ENCODE measurements around the gene ACSBG1. TPM values are rescaled to one million over a fixed set of nuclear protein-coding genes. Genes with fewer than 3 reads are reported as not detected.

ACSBG1 gene
- total RNA-seq, 4 donors from 2014 or later = 1.5 TPM; not detected in 3

DNA sequence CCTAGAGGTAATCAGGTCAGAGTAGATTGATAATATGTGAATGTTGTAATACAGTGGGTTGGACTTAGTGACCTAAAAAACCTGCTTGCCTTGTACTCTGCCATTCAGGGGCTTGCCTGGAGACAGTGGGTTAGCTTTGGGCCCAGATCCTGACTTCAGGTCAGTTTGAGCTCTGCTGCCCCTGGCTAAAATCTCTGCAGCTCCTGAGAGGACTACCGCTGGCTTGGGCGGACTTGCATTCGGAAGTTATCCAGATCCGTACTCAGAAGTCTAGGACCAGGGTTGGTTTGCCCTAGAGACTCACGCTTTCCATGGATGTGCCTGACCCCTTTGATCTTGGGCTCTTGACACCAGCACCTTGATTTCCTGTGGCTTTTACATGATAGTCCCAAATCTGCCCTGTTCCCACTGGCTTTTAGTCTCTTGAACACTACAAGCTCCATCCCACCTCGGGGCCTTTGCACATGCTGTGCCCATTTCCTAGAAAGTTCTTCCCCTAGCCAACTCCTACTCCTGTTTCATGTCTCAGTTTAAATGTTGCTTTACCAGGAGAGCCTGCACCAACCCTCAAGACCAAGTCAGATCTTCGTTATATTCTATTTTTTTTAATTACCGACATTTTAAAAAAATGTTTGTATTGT is 5.9 kb downstream of the ACSBG1 start:
- no peaks in the 10 kb centered on the region for H3K9me3 ChIP-seq
- H3K4me3 ChIP-seq = no peak overlapping the region
- no peaks in the 10 kb centered on the region for H3K27me3 ChIP-seq
- 80 to 83% methylated on average over 3 to 8 of the region's 8 CpGs for WGBS, 2 donors (ENCODE audit: low coverage in 1 of 2)
- no peaks in the 10 kb centered on the region for H3K36me3 ChIP-seq
- no peak overlapping the region for H3K27ac ChIP-seq
- DNase-seq = no peak
- TF ChIP-seq, protein P1, sequence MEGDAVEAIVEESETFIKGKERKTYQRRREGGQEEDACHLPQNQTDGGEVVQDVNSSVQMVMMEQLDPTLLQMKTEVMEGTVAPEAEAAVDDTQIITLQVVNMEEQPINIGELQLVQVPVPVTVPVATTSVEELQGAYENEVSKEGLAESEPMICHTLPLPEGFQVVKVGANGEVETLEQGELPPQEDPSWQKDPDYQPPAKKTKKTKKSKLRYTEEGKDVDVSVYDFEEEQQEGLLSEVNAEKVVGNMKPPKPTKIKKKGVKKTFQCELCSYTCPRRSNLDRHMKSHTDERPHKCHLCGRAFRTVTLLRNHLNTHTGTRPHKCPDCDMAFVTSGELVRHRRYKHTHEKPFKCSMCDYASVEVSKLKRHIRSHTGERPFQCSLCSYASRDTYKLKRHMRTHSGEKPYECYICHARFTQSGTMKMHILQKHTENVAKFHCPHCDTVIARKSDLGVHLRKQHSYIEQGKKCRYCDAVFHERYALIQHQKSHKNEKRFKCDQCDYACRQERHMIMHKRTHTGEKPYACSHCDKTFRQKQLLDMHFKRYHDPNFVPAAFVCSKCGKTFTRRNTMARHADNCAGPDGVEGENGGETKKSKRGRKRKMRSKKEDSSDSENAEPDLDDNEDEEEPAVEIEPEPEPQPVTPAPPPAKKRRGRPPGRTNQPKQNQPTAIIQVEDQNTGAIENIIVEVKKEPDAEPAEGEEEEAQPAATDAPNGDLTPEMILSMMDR (IDR thresholded peaks at IDR 0.05) = no peak
- TF ChIP-seq POLR2A (IDR thresholded peaks at IDR 0.05) = no peak
- no peak for TF ChIP-seq POLR2AphosphoS5 (IDR thresholded peaks at IDR 0.05)
- no peak for TF ChIP-seq EP300 (IDR thresholded peaks at IDR 0.05; ENCODE audit: low read depth)
- no peaks in the 10 kb centered on the region for H3K4me1 ChIP-seq
- in situ Hi-C loops (cut with MboI; ENCODE audit: low pct_ligation_motif_present in 1 of 4, low pct_unique_long_range_greater_than_20kb in 1 of 4, low sequenced_read_pairs in 3 of 4) = loop anchor here (25.0 kb wide), 2 partner anchors 116 to 266 kb away; no protein-coding TSS in a partner anchor
- intact Hi-C loops (cut with DNase I; ENCODE audit: low total_unique reads) = no loop called here

DNA sequence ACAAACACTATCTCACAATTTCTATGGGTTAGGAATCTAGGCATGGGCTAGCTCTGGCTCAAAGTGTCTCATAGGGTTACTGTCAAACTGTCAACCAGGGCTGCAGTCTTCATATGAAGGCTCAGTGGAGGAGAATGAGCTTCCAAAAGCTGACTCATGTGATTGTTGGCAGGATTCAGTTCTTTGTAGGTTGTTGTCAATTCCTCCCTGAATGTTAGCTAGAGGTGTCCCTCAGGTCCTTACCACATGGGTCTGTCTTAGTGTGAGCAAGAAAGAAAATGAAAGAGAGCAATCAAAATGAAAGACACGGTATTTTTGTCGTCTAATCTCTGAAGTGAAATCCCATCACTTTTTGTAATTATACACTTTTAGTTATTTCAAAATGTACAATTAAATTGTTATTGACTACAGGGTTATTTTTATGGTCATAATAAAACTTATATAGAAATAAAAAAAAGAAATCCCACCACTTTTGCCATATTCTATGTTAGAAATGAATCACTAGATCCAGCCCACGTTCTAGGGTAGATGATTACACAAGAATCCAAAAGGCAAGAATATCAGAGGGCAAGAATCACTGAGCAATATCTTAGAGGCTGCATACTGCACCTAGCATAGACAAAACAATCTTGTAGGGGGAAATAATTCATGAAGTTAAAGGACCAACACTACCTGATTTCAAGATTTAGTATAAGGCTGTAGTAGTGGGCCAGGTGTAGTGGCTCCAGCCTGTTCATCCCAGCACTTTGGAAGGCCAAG is 8.4 kb downstream of the ACSBG1 start:
- Histone ChIP-seq H3K36me3 (no peaks in the 10 kb centered on the region), H3K27me3 (no peaks in the 10 kb centered on the region), H3K27ac (no peak overlapping the region), H3K4me1 (no peaks in the 10 kb centered on the region), H3K9me3 (no peaks in the 10 kb centered on the region), H3K4me3 (no peak overlapping the region)
- 82 to 86% methylated on average over 3 of the region's 3 CpGs for WGBS, 2 donors (ENCODE audit: low coverage in 1 of 2)
- intact Hi-C loops (cut with DNase I; ENCODE audit: low total_unique reads) = no loop called here
- TF ChIP-seq POLR2A (IDR thresholded peaks at IDR 0.05) (no peak), POLR2AphosphoS5 (IDR thresholded peaks at IDR 0.05) (no peak), EP300 (IDR thresholded peaks at IDR 0.05; ENCODE audit: low read depth) (no peak)
- TF ChIP-seq, protein P1 (IDR thresholded peaks at IDR 0.05) = no peak
- DNase-seq = no peak
- in situ Hi-C loops (cut with MboI; ENCODE audit: low pct_ligation_motif_present in 1 of 4, low pct_unique_long_range_greater_than_20kb in 1 of 4, low sequenced_read_pairs in 3 of 4) = loop anchor here (25.0 kb wide), 2 partner anchors 114 to 264 kb away; no protein-coding TSS in a partner anchor

DNA sequence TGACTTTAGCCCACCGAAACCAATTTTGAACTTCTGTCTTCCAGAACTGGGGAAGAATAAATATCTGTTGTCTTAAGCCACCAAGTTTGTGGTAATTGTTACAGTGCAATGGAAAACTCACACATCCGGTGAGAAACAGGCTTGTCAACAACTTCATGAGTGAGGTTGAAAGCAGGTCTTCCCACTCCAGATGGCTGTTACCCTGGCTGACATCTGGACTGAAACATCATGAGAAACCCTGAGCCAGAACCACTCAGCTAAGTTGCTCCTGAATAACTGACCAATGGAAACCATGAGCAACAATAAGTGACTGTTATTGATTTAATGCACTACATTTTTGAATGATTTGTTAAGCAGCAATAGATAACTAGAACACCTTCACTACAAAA is 10.3 kb downstream of the ACSBG1 start:
- TF ChIP-seq POLR2AphosphoS5 (IDR thresholded peaks at IDR 0.05) (no peak), POLR2A (IDR thresholded peaks at IDR 0.05) (no peak), EP300 (IDR thresholded peaks at IDR 0.05; ENCODE audit: low read depth) (no peak)
- TF ChIP-seq, protein P1 (IDR thresholded peaks at IDR 0.05) = no peak
- 62 to 80% methylated on average over 1 to 2 of the region's 2 CpGs for WGBS, 2 donors (ENCODE audit: low coverage in 1 of 2)
- Histone ChIP-seq H3K27ac (no peak overlapping the region), H3K4me3 (no peak overlapping the region), H3K36me3 (no peaks in the 10 kb centered on the region), H3K27me3 (no peaks in the 10 kb centered on the region), H3K4me1 (peaks cover 0 to 4% (median 0%) of the 10 kb centered on the region in 4 donors), H3K9me3 (no peaks in the 10 kb centered on the region)
- in situ Hi-C loops (cut with MboI; ENCODE audit: low pct_ligation_motif_present in 1 of 4, low pct_unique_long_range_greater_than_20kb in 1 of 4, low sequenced_read_pairs in 3 of 4) = no loop called here
- intact Hi-C loops (cut with DNase I; ENCODE audit: low total_unique reads) = no loop called here
- no peak for DNase-seq

DNA sequence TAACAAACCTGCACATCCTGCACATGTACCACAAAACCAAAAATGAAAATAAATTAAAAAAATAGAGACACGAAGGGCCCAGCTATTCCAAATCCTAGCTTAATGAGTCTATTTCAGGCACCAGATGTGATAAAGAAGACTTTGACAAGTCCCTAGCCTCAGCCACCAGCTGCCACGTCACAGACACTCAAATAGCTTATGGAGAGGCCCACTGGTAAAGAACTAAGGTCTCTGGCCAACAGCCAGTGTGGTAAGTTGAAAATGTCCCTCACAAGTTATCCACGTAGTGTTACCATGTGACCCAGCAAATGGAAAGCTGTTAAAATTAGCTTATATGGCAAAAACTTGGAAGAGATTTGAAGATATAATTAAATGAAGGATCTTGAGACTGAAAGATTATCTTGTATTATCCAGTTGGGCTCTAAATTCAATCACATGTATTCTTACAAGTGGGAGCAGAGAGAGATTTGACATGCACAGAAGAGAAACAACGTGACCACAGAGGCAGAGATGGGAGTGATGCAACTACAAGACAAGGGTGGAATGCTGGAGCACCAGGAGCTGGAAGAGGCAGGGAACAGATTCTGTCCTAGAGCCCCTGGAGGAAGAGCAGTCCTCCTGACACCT is 10.9 kb downstream of the ACSBG1 start:
- DNase-seq = no peak
- WGBS, 2 donors (ENCODE audit: low coverage in 1 of 2) = 63 to 70% methylated on average over 4 of the region's 4 CpGs
- Histone ChIP-seq H3K27ac (no peak overlapping the region), H3K9me3 (no peaks in the 10 kb centered on the region), H3K4me1 (peaks cover 0 to 4% (median 0%) of the 10 kb centered on the region in 4 donors), H3K4me3 (no peak overlapping the region), H3K27me3 (no peaks in the 10 kb centered on the region), H3K36me3 (no peaks in the 10 kb centered on the region)
- TF ChIP-seq POLR2A (IDR thresholded peaks at IDR 0.05) = no peak
- TF ChIP-seq POLR2AphosphoS5 (IDR thresholded peaks at IDR 0.05) = no peak
- in situ Hi-C loops (cut with MboI; ENCODE audit: low pct_ligation_motif_present in 1 of 4, low pct_unique_long_range_greater_than_20kb in 1 of 4, low sequenced_read_pairs in 3 of 4) = no loop called here
- intact Hi-C loops (cut with DNase I; ENCODE audit: low total_unique reads) = no loop called here

Measured in transverse colon (tissue), 4 donors.